SKM-1 (cell line): ENCODE data around the gene GFRA1.

Experiments used
- DNase-seq: peaks from one replicate; lab custom pipeline; 2025; ENCODE audit not compliant: unreplicated experiment; lab: John Stamatoyannopoulos, UW

The GFRA1 gene, protein sequence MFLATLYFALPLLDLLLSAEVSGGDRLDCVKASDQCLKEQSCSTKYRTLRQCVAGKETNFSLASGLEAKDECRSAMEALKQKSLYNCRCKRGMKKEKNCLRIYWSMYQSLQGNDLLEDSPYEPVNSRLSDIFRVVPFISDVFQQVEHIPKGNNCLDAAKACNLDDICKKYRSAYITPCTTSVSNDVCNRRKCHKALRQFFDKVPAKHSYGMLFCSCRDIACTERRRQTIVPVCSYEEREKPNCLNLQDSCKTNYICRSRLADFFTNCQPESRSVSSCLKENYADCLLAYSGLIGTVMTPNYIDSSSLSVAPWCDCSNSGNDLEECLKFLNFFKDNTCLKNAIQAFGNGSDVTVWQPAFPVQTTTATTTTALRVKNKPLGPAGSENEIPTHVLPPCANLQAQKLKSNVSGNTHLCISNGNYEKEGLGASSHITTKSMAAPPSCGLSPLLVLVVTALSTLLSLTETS

GRCh38 chr10:116272440-116273283 lies at the start of gene GFRA1:
TSS of gene GFRA1 (minus strand) at chr10:116273206. CDS start at chr10:116272029, 1,177 bp downstream.
- no peak for DNase-seq

DNA sequence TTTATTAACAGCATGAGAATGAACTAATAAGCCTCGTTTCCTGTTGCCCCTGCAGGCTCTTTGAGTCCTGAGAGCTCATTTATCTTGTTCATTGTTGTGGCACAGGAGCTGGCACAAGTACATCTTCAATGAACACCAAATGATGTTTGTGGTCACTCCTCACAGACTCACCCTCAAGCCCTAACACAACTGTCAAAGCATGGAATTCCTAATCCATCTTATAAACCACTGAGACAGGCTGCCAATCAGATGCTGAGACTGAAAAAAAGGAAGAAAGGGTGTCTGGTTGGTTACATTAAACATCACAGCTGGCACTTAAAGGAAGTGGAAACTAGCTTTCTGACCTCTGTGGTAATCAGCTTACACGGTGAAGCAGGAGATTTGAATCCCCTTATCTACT lies 43.5 kb upstream of the GFRA1 start:
- DNase-seq: peak; percentile 33

DNA sequence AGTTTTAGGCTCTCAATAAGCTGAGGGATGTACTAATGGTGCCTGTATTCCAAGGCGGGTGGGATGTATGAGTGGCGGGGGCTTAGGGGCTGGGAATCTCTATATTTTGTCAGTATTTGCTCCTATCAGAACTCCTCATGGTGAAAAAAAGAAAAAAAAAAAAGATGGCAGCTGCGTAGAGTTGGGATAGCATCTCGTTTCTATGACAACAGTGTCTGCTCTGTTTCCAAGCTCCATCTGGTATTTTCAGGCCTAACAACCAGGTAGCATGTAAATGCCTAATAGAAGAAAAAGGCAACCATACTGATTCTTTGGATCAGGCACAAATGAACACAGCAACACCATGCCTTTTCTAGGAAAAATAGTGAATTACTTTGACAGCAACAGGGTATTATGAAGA lies 39.5 kb upstream of the GFRA1 start:
- no peak for DNase-seq

- DNase-seq: no peak
These were observed 38.9 kb upstream of the GFRA1 start for GRCh38 chr10:116311706-116312490.

- DNase-seq: no peak
These were observed 38.0 kb upstream of the GFRA1 start for GRCh38 chr10:116311016-116311415.

DNA sequence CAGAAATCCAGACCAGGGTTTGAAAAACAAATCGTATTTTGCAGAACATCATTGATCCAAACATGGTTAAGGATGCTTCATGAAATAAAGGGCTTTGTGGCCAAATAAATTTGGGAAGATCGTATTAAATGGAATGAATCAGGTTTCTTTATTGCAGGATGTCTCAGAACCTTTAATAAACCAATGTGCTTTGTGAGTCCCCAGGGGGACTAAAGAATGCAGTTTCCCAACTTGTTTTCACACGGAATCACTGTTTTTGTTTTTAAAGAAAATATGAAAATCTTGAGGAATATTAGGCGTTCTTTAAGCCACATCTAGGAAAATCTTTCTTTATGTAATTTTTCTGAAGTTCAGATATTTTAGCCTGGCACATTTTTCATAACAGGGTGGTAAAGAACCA lies 34.4 kb upstream of the GFRA1 start:
- no peak for DNase-seq

DNA sequence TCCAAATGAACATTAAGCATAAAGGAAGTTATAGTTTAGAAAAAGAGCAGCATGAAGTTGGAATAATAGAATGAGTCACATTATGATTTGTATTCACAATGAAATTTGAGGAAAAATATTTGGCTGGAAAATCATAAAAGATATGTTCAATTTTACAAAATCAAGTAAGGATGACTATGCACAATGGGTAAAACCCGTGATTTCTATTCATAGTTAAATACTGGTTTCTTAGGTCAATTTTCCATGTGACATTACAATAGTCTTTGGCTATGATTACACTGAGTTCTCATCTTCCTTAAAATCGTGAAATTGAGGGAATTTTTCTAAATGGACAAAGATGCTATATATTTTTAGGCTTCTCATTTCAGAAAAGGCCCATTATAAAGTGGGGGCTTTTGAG lies 33.8 kb upstream of the GFRA1 start:
- DNase-seq: no peak

DNA sequence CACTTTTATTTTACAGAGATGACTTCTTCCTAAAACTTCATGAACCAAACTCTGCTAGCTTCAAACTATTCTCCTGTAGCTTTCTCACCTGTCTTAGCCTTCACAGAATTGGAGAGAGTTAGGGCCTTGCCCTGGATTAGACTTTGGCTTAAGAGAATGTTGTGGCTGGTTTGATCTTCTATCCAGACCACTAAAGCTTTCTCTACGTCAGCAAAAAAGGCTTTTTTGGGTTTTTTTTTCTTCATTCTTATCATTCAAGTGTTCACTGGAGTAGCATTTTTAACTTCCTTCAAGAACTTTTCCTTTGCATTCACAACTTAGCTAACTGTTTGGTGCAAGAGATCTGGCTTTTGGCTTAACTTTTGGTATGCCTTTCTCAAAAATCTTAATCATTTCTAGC lies 31.9 kb upstream of the GFRA1 start:
- DNase-seq: no peak

DNA sequence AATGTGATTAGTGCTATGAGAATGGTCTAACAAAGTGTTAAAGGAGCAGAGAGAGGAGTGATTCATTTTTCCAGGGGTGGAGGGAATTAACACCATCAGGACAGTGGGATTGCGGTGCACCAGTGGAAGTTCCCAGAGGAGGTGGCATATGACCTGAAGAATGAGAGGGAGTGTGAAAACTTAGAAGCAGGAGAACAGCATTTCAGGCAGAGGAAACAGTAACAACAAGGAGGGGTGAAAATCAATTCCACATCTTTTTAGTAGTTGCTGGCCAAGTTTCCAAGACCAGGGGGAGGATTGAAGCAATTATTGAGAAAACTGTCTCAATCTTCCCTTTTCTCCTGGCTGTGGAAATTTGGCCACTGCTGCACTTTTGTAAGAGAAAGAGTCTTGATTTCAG lies 27.5 kb upstream of the GFRA1 start:
- DNase-seq: no peak

DNA sequence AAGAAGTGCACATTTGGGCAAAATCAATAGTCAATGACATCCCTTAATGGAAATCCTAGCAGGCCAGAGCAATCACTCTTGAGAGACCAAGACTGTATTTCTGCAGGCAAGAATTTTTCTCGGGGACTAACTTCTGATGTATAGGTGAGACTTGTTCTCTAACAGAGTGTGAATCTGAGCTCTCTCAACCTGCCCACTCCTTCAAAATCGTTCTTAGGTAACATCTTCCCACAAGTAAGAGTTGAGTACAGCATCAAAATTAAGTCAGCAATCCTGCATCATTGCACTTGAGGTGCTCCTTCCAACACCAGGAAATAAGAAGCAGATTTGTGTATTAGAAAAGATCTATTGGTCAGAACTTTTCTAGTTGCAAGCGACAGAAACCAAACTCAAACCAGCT lies 25.6 kb upstream of the GFRA1 start:
- DNase-seq: no peak

- DNase-seq: no peak
These were observed 23.3 kb upstream of the GFRA1 start for GRCh38 chr10:116296291-116296721.

DNA sequence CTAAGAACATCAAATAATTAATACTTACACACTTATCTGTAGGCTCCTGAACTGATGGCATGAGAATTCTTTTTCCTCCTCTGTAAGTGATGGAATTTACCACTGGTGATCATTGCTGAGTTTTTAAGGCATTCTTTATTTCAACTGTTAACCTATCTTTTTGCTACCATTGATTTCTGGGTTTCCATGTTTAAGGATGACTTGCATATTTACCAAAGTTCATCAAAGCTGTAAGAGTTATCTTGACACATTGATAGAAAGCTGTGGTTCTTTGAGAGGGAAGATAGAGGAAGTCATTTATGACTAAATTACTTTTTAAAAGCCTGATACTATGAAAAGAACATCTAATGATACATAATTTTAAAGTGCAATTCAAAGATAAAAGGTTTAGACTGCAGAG lies 19.5 kb upstream of the GFRA1 start:
- no peak for DNase-seq

DNA sequence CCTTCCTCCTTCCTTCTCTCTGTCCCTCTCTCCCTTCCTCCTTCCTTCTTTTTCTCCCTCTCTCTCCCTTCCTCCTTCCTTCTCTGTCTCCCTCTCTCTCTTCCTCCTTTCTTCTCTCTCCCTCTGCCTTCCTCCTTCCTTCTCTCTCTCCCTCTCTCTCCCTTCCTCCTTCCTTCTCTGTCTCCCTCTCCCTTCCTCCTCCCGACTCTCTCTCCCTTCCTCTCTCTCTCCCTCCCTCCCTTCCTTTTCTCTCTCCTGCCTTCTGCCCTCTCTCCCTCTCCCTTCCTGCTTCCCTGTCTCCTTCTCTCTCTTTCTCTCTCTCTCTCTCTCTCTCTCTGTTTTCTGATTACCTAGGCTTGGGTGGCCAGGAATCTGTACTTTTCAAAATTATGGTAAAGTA lies 16.6 kb upstream of the GFRA1 start:
- DNase-seq: no peak

DNA sequence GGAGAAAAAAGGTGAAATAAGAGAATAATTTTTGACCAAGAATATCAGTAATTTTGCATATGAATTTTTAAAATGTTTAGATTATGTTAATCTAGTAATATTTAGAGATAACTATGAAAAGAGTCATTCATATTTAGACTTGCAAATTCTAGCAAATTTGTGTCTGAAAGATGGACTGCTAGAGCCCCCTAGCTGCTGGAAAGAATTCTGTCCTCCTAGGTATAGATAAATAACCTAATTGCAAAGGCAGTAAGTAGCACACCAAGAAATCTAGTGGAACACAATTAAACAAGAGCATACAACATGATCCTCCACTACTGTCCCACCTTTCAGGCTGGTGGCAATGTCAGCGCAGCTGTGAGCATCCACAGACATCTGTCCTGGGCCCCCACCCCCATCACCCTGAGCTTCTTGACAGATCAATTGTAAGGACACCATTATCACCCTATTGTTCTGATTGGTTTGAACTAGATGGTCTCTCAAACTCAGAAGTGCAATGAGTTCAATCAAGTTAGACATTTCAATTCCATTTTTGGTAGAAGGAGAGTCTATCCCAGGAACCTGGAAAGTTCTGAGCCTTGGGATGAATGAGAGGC lies 15.0 kb upstream of the GFRA1 start:
- peak; percentile 18 for DNase-seq

- no peak for DNase-seq
These were observed 13.7 kb upstream of the GFRA1 start for GRCh38 chr10:116286626-116287200.

DNA sequence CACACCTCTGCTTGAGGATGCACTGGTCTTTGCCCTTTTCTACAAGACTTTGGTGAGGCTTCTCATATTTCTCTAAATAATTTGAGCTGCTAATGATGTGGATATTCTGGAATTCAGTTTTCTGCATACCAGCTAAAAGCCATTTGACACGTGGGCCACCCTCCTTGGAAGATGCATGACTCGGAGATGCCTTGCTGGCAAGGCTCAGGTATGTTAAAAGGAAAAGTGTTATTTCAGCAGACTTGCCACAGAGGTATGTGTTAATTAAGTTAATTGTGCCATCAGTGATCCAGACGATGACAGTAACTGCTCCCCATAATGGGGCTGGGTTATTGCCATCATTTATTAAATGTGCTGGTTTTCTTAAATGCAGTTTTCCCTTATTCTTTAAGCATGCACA lies 8.8 kb upstream of the GFRA1 start:
- no peak for DNase-seq

DNA sequence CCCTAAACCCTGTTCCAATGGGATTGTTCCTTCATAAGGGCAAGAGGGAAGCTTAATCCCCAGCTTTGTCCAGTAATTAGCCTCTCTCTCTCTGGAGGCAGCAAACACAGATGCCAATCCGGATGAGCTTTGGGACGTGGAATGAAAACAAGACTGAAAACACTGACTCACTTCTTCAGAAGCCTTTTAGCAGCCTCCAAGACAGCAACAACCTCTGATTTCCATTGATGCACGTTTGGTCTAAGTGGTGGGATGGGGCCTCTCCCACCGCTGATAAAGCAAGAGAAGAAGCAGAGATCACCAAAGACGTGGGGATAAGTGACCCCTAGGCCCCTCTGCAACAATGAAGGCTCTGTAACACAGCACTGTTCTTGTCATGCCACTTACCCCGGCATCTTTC lies 5.8 kb upstream of the GFRA1 start:
- no peak for DNase-seq

DNA sequence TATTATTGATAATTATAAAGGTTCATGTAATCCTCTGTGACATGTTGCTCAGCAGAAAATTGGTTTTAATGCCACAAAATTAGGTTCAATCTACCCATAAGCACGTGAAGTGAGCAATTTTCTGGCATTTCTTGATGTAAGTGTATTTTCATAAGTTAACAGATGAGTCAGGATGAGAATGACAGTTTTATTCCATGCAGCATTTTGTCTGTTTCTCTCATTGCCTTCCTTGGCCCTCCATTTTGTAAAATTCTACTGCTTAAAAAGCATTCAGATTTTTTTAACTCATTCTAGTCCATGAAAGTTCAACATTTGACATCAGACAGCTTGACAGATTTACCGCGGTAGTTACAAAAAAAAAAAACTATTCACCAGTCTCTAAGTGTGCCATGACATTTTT lies 4.0 kb upstream of the GFRA1 start:
- DNase-seq: no peak

- DNase-seq: no peak
These were observed 1.3 kb upstream of the GFRA1 start for GRCh38 chr10:116274064-116274904.
